H54 (cell line): ENCODE data around the gene SOHLH2.

Experiments
- DNase-seq: peaks from one replicate; pipeline ENCODE4 v3.0.0; 2011; ENCODE audit warnings: low spot score, mixed read lengths; ENCODE audit not compliant: insufficient read length
- FAIRE-seq: peaks from 3 replicates; lab custom pipeline; 2011; peaks lifted over from hg19 to GRCh38; lab: Jason Lieb, UNC
- POLR2A ChIP-seq: IDR thresholded peaks from 2 replicates; pipeline ENCODE4 v1.6.1; 2011; ENCODE audit warnings: low read depth, mild to moderate bottlenecking, low read length

SOHLH2 gene

DNA sequence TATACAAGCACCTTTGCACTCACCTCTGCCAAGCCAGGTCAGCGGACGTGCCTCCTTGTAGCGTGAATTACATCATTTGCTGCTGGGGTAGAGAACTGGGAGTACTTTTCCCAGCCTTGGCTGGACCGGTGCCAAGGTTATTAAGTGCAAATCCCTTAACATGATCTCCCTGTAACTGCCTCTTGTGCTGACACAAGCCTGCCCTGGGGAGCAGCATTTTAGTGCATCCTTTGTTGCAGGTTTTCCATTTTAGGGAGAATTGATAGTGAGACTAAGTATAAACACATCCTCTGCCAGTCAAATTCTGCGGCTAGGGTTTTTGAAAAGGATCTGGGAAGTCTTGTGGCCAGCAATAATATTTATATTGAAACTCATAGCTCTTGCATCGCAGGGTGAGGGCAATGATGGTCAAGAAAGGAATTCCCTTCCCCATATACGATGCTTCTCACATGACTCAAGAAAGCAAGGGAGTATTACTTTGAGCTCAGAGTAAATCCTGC is 50.5 kb downstream of the SOHLH2 start:
- FAIRE-seq (no peak), DNase-seq (no peak)
- no peak for TF ChIP-seq POLR2A

DNA sequence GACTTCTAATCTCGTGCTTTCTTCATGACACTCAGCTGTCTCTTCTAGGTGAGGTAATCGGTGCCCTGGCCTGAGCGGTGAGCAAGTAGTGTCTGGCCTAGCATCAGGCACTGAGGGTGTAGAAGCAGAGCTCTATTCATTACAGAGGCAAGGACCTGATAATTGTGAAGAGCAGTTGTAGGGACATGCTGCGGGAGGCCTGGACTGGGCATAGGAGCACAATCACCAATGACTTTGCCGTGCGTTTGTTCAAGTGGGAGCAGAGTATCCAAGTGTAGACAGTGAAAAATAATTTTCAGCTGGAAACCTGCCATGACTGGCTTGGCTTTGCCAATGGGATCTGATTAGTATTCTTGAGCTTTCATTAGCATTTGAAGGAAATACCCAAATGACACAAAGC is 51.1 kb downstream of the SOHLH2 start:
- DNase-seq (no peak), FAIRE-seq (no peak)
- no peak for TF ChIP-seq POLR2A

DNA sequence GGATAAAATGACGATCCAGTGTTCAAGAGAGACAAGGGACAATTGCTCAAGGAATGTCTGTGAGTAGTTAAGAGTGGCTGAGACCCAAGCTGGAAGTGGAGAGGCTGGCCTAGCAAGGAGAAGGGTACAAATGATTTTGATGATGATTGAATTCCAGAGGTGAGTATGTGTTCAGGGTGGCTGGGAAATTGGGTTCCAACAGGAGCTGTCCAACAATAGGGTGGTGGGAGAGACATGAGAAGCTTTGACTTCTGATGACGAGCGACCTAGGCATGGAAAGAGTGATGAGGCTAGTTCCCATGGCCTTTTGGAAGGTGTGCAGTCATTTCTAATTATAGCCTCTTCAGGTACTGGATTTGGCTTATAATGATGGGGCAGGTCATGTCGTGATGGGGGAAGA is 54.1 kb downstream of the SOHLH2 start:
- FAIRE-seq (no peak), DNase-seq (no peak)
- no peak for TF ChIP-seq POLR2A

DNA sequence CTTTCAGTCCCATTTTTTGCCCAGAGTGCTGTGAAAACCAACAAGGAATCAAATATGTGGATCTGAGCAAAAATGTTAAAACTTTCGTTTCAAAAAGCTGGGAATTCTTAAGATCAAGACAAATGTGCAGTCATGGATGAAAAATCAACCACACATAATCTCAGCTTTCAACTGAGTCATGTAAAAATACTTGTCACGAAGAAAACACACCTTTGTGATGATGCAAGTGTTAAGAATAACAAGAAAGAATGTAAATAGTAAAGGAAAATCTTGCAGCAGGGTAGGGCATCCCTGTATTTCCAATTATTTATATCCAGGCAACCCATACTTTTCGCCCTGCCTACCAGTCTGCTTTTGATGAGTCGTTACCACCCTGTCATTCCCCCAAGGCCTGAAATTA is 55.7 kb downstream of the SOHLH2 start:
- DNase-seq (no peak), FAIRE-seq (no peak)
- TF ChIP-seq POLR2A, result no peak

DNA sequence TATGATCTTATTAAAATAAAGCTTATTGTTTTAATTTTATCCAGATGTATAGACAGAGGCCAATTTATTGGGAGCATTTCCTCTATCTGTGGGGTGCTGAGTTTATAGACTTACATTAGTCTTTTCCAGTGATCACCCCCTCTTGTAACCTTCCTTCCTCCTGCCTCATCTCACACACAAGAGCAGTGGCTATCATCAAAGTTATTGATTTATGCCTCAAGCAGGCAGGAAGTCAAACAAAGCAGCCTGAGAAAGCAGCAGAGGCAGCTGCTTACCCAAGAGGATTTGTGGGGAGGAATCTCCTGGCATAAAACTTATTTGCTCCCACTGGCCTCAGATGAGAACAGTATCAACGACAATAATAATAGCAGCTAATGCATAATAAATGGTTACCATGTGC is 56.9 kb downstream of the SOHLH2 start:
- no peak for FAIRE-seq
- TF ChIP-seq POLR2A, result no peak
- no peak for DNase-seq

DNA sequence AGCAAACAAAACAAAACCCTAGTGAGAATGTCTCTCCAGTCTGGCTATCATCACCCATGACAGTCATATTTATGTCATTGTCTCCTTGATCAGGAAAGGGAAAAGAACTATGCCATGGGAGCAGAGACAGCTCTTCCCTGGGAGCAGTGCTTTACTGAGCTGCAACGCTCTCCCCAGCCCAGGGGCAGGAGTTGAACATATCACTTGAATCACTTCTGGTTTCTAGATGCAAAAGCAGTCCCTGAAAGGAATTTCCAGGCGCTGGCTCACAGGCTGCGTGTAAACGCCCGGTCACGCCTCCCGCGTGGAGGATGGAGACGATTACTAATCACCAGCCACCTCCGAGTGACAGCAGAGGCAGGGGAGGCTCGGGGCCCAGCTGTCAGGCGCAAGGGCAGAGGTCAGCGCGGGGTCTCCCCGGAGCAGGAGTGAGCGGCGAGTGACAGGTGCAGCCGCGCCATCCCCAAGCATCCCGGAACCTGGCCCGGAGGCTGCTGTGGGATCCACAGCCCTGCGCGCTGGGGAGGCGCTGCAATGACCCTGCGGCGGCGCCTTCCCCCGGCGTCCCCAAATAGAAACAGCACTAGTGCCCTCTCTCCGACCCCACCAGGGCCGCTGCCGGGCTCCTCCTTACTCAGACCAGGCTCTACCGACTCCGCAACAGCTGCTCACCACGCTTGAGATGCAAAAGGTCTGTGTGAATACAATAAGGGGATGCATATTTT is 59.6 kb downstream of the SOHLH2 start:
- no peak for TF ChIP-seq POLR2A
- FAIRE-seq, result no peak
- DNase-seq, result no peak

DNA sequence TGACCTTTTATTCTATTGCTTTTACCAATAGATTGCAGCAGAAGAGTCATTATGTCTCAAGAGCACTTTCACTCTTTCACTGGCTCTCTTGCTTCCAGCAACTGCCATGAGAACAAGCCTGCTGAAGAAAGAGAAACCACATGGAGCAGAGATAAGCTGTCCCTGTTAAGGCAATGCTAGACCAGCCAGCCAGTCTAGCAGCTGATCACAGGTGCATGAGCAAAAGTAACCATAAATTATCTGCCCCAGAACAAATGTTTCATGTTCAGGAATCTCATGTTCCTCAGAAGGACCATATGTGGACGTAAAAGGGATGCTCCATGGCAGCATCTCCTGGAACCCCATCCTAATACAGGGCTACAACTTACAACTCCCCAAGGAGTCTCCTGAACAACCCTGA is 62.8 kb downstream of the SOHLH2 start:
- FAIRE-seq (no peak), DNase-seq (no peak)
- TF ChIP-seq POLR2A, result no peak

DNA sequence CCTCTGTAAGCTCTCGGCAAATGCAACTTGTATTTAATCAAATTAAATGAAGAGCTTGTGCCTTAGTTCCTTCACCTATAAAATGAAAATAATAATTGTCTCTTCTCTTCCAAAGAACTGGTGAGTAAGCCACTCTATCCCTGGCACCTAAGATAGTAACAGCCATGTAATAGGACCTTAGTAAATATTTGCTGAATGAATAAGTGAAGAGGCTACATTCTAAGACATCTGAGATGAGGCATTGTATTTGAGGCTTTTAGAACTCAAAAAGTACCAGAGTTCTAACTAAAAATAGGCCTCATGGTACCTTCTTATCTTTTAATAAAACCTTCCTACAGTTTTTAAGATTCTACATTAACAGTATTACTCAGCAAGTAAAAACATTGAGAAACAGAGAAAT is 65.9 kb downstream of the SOHLH2 start:
- no peak for TF ChIP-seq POLR2A
- FAIRE-seq (no peak), DNase-seq (no peak)

DNA sequence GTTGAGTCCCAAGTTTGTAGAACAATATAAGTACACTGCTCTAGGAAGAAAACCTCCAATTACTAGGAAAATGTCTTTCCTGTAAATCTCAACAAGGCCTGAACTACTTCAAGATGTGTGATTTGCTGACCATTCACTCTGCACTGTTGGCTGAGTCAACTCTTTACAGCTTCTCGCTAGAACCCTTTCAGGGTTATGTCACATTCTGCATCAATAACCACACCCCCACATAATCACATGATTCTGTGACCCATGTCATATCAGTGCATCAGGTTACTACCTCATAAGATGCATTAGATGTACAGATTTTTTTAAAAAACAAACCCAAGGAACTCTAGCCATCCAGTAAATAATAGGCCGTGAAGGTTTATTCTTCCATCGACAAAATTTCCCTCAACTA is 67.0 kb downstream of the SOHLH2 start:
- DNase-seq (no peak), FAIRE-seq (no peak)
- no peak for TF ChIP-seq POLR2A

DNA sequence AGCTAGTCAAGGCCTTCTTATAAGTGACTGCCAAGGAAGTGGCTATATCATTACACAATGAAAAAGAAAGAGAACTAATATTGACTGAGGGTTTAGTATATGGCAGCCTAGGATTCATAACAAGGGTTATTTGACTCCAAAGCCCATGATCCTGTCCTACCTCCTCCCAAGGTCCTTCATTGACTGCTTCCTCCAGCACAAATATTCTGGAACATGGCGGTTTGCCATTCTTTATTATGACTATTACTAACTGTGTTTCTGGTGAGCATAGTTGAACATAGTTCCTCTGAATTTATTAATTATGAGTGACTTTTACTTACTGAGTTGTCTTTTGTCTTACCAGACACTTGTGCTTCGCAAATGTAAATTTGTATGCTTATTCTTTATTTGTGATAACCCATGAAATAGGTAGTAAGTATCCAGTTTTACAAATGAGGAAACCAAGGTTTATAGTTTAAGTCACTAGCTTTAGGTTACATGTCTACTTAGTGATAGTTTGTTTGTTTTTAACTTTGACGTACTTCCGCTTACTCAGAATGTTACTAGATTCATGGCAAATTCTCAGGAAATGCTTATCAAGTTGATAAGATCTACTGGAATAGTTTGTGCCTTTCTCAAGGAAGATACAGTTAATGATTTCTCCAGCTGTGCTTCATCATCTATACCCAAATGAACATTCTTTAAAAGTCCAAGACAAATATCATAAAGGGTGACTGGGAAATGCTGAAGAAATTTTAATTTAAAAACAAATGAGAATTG is 67.7 kb downstream of the SOHLH2 start:
- TF ChIP-seq POLR2A, result no peak
- FAIRE-seq, result no peak
- no peak for DNase-seq

DNA sequence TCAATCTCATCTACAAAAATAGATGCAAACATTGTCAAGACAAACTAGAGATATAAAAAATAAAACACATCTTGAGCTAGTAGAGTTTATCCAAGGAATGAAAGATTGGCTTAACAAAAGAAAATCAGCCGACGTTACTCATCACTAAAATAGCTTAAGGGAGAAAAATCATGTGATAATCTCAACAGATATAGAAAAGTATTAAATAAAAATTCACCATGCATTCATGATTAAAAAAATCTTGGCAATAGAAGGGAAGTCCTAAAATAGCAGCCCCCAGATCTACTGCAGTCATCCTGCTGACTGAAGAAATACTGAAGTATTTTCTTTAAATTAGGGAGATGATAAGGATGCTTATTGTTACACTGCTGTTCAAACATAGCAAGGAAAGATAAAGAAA is 70.6 kb downstream of the SOHLH2 start:
- DNase-seq, result no peak
- no peak for FAIRE-seq
- TF ChIP-seq POLR2A, result no peak

DNA sequence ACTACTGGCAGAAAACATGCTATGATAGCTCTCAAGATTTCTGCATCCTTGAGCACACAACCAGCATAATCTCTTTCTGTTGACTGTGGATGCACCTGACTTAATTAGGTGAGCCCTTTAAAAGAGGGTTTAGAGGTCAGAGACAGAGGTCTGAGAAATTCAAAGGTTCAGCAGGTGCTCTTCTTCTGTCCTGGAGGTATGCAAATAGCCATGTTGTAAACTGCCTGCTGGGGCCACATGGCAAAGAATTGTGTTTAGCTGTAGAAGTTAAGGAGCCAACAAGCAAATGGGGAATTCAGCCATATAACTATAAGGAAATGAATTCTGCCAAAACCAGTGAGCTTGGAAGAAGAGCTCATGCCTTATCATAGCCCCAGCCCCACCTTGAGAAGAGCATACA is 71.6 kb downstream of the SOHLH2 start:
- no peak for FAIRE-seq
- no peak for DNase-seq
- TF ChIP-seq POLR2A, result no peak

DNA sequence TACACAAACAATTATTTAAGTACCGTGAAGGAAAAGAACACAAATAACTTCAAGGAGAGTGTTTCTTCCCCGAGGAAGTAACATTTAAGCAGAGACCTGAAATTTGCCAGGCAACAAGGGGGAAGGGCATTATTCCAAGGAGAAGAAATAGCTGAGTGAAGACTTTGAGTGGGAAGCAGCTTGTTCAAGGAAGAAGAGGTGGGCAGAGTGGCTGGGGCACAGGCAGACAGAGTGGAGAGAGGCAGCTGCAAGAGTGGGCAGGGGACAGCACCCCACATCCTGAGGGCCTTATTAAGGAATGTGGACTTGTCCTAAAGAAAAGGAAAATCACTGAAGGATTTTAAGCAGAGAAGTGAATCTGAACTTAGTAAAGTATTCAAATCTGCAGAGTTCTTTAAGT is 78.5 kb downstream of the SOHLH2 start:
- no peak for TF ChIP-seq POLR2A

DNA sequence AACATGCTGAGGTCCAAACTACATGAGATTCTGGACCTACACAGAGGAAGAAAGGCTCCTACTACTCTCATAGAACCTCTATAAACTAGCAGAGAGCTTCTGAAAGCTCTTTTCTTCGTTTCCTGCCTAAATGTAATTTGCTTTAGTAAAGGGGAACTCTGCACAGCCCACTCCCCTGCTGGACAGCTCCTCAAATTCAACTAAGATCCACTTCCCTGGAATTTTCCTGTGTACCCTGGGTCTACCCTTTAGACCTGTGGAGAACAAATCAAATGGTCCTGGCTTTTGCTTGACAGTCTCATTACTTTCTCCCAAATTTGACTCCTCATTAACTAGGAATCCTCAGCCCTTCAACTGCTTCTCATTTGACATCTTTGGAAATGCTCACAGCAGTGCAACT is 79.7 kb downstream of the SOHLH2 start:
- no peak for DNase-seq
- TF ChIP-seq POLR2A, result no peak
- no peak for FAIRE-seq

More for the DNA sequence above, 78.5 kb downstream of the SOHLH2 start:
- DNase-seq (no peak), FAIRE-seq (no peak)
